HG02588 (cell line): ENCODE data around the gene COL23A1.

ENCODE experiments used
- ATAC-seq: cut with Tn5 transposase; IDR thresholded peaks from one replicate; pipeline ENCODE4 v1.9.1; 2021; ENCODE audit warnings: mild to moderate bottlenecking, moderate library complexity; ENCODE audit not compliant: unreplicated experiment

Gene COL23A1

GRCh38 chr5:178536541-178537466 lies 53.4 kb downstream of the COL23A1 start:
- ATAC-seq, result no peak

GRCh38 chr5:178535299-178536175 lies 54.7 kb downstream of the COL23A1 start:
- no peak for ATAC-seq

GRCh38 chr5:178533136-178533535 lies 57.1 kb downstream of the COL23A1 start:
- ATAC-seq, result no peak

- no peak for ATAC-seq
Observed at GRCh38 chr5:178532666-178533065, 57.5 kb downstream of the COL23A1 start.

- ATAC-seq, result no peak
Observed at GRCh38 chr5:178532236-178532635, 58.0 kb downstream of the COL23A1 start.

GRCh38 chr5:178531786-178532185 lies 58.4 kb downstream of the COL23A1 start:
- ATAC-seq, result no peak

- no peak for ATAC-seq
Observed at GRCh38 chr5:178530526-178530925, 59.7 kb downstream of the COL23A1 start.

- no peak for ATAC-seq
Observed at GRCh38 chr5:178529080-178529479, 61.1 kb downstream of the COL23A1 start.

GRCh38 chr5:178527458-178528307 lies 62.5 kb downstream of the COL23A1 start:
- ATAC-seq, result no peak

GRCh38 chr5:178526773-178527457 lies 63.3 kb downstream of the COL23A1 start:
- ATAC-seq, result no peak

GRCh38 chr5:178525906-178526732 lies 64.1 kb downstream of the COL23A1 start:
- ATAC-seq, result no peak

- ATAC-seq, result no peak
Observed at GRCh38 chr5:178524093-178524882, 65.9 kb downstream of the COL23A1 start.

GRCh38 chr5:178522361-178522760 lies 67.8 kb downstream of the COL23A1 start:
- ATAC-seq, result no peak

- no peak for ATAC-seq
Observed at GRCh38 chr5:178520851-178521250, 69.3 kb downstream of the COL23A1 start.

GRCh38 chr5:178519804-178520203 lies 70.4 kb downstream of the COL23A1 start:
- ATAC-seq, result no peak

GRCh38 chr5:178519155-178519554 lies 71.0 kb downstream of the COL23A1 start:
- ATAC-seq, result no peak

- no peak for ATAC-seq
Observed at GRCh38 chr5:178516504-178517235, 73.5 kb downstream of the COL23A1 start.
